K562 (cell line): ENCODE measurements around the gene ZBTB48.

Experiments used
- CREM ChIP-seq: IDR thresholded peaks from 2 replicates; pipeline ENCODE4 v1.6.1; 2014; ENCODE audit warnings: antibody characterized with exemption, low read depth
- ERF ChIP-seq: fragments of 450-650 bp; formaldehyde crosslinking; IDR thresholded peaks from 2 replicates; pipeline ENCODE4 v1.4.0; 2020; ENCODE audit warnings: mild to moderate bottlenecking, mixed read lengths
- EZH2 ChIP-seq: IDR thresholded peaks from 2 replicates; pipeline ENCODE4 v1.6.1; 2012; ENCODE audit warnings: low read depth, mild to moderate bottlenecking, inconsistent platforms, low read length, borderline replicate concordance
- MAFK ChIP-seq: IDR thresholded peaks from 2 replicates; pipeline ENCODE4 v1.6.1; 2011; ENCODE audit warnings: low read length, improper control_type of control experiment
- SAFB2 ChIP-seq: fragments of 200-400 bp; formaldehyde crosslinking; IDR thresholded peaks from 2 replicates; pipeline ENCODE4 v1.6.1; 2018; ENCODE audit warnings: borderline replicate concordance, low read length, low read depth, moderate library complexity; ENCODE audit not compliant: severe bottlenecking
- TEAD4 ChIP-seq, 2 experiments: sonication (generic) in 1 of 2; formaldehyde crosslinking in 1 of 2; IDR thresholded peaks; 2 replicates each; pipeline versions ENCODE4 v1.6.1 to v1.8.0; 2012 to 2022; ENCODE audit warnings: borderline replicate concordance in 1 of 2, inconsistent platforms in 1 of 2, low read length in 1 of 2, mild to moderate bottlenecking in 1 of 2, missing genetic modification reagents in 1 of 2
- ZFX ChIP-seq: sonication (generic); formaldehyde crosslinking; IDR thresholded peaks from 2 replicates; pipeline ENCODE4 v1.8.0; 2022; ENCODE audit warnings: mild to moderate bottlenecking, missing genetic modification reagents, moderate library complexity
- ZNF696 ChIP-seq: fragments of 250-450 bp; sonication (Bioruptor Pico); conservative IDR thresholded peaks from 2 replicates; pipeline ENCODE4 v1.4.0; 2020; ENCODE audit warnings: mild to moderate bottlenecking, moderate library complexity
- TF ChIP-seq, protein P1 (sequence below): fragments of 250-450 bp; sonication (Bioruptor Pico); IDR thresholded peaks from 2 replicates; pipeline ENCODE4 v1.4.0; 2020; ENCODE audit warnings: mild to moderate bottlenecking, moderate library complexity
- TF ChIP-seq, protein P2 (sequence below), 3 experiments: IDR thresholded peaks in 2 of 3; conservative IDR thresholded peaks in 1 of 3; 2 replicates each; pipeline ENCODE4 v1.5.1; 2011 to 2012; ENCODE audit warnings: low read length in 3 of 3, mild to moderate bottlenecking in 3 of 3, control low read depth in 2 of 3, improper control_type of control experiment in 1 of 3, inconsistent platforms in 1 of 3, low read depth in 1 of 3, mixed read lengths in 1 of 3, moderate library complexity in 1 of 3; ENCODE audit not compliant: insufficient read depth in 2 of 3
- TF ChIP-seq, protein P3 (sequence below): sonication (generic); formaldehyde crosslinking; IDR thresholded peaks from 2 replicates; pipeline ENCODE4 v1.9.0; 2022; ENCODE audit warnings: mild to moderate bottlenecking, missing genetic modification reagents

DNA sequence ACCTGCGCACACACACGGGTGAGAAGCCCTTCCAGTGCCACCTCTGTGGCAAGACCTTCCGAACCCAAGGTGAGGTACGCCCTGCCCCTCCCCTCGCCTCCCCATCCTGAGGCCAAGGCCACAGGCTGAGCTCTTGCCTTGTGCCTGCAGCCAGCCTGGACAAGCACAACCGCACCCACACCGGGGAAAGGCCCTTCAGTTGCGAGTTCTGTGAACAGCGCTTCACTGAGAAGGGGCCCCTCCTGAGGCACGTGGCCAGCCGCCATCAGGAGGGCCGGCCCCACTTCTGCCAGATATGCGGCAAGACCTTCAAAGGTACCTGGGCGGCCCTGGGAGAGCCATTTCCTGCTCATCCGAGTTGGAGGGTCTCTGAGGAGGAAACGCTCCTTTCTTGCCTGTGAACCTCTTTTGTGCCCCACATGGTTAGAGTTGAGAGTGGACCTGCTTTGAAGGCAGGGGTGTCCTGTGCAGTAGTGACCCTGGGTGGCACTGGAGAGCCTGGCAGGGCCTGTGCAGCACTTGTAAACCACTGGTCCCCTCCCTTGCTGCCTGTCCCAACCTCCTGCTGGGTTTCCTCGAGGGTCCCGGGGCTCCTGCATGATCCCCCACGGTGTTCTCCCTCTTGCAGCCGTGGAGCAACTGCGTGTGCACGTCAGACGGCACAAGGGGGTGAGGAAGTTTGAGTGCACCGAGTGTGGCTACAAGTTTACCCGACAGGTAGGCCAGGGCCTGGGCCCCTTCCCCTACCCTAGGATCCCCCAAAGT is 8.5 kb downstream of the ZBTB48 start:
- TF ChIP-seq SAFB2 (no peak), ZNF696 (CRISPR knock-in tag) (no peak), MAFK (no peak), CREM (no peak), ERF (no peak), TEAD4 (IDR thresholded peaks at IDR 0.05; ENCODE audit: low read length) (no peak), TEAD4 (CRISPR knock-in tag; IDR thresholded peaks at IDR 0.05; ENCODE audit: borderline replicate concordance) (no peak), EZH2 (no peak), ZFX (CRISPR knock-in tag) (no peak)
- TF ChIP-seq, protein P1, sequence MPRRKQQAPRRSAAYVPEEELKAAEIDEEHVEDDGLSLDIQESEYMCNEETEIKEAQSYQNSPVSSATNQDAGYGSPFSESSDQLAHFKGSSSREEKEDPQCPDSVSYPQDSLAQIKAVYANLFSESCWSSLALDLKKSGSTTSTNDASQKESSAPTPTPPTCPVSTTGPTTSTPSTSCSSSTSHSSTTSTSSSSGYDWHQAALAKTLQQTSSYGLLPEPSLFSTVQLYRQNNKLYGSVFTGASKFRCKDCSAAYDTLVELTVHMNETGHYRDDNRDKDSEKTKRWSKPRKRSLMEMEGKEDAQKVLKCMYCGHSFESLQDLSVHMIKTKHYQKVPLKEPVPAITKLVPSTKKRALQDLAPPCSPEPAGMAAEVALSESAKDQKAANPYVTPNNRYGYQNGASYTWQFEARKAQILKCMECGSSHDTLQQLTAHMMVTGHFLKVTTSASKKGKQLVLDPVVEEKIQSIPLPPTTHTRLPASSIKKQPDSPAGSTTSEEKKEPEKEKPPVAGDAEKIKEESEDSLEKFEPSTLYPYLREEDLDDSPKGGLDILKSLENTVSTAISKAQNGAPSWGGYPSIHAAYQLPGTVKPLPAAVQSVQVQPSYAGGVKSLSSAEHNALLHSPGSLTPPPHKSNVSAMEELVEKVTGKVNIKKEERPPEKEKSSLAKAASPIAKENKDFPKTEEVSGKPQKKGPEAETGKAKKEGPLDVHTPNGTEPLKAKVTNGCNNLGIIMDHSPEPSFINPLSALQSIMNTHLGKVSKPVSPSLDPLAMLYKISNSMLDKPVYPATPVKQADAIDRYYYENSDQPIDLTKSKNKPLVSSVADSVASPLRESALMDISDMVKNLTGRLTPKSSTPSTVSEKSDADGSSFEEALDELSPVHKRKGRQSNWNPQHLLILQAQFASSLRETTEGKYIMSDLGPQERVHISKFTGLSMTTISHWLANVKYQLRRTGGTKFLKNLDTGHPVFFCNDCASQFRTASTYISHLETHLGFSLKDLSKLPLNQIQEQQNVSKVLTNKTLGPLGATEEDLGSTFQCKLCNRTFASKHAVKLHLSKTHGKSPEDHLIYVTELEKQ (CRISPR knock-in tag) = no peak
- TF ChIP-seq, protein P2, sequence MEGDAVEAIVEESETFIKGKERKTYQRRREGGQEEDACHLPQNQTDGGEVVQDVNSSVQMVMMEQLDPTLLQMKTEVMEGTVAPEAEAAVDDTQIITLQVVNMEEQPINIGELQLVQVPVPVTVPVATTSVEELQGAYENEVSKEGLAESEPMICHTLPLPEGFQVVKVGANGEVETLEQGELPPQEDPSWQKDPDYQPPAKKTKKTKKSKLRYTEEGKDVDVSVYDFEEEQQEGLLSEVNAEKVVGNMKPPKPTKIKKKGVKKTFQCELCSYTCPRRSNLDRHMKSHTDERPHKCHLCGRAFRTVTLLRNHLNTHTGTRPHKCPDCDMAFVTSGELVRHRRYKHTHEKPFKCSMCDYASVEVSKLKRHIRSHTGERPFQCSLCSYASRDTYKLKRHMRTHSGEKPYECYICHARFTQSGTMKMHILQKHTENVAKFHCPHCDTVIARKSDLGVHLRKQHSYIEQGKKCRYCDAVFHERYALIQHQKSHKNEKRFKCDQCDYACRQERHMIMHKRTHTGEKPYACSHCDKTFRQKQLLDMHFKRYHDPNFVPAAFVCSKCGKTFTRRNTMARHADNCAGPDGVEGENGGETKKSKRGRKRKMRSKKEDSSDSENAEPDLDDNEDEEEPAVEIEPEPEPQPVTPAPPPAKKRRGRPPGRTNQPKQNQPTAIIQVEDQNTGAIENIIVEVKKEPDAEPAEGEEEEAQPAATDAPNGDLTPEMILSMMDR (IDR thresholded peaks at IDR 0.05 in 2 of 3, conservative IDR thresholded peaks at IDR 0.05 in 1 of 3; ENCODE audit: insufficient read depth in 2 of 3, low read depth in 1 of 3, low read length in 3 of 3) = no peak
- TF ChIP-seq, protein P3, sequence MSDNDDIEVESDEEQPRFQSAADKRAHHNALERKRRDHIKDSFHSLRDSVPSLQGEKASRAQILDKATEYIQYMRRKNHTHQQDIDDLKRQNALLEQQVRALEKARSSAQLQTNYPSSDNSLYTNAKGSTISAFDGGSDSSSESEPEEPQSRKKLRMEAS (CRISPR knock-in tag) = no peak
